ENCODE measurements around the gene RPH3AL.

RPH3AL gene

GRCh38 chr17:357644-358043 lies 5.0 kb upstream of the RPH3AL start:
- DNase-seq: peak in 1 of 42 donors; percentile 10
- intact Hi-C loops (cut with DNase I): no loop called here

DNA sequence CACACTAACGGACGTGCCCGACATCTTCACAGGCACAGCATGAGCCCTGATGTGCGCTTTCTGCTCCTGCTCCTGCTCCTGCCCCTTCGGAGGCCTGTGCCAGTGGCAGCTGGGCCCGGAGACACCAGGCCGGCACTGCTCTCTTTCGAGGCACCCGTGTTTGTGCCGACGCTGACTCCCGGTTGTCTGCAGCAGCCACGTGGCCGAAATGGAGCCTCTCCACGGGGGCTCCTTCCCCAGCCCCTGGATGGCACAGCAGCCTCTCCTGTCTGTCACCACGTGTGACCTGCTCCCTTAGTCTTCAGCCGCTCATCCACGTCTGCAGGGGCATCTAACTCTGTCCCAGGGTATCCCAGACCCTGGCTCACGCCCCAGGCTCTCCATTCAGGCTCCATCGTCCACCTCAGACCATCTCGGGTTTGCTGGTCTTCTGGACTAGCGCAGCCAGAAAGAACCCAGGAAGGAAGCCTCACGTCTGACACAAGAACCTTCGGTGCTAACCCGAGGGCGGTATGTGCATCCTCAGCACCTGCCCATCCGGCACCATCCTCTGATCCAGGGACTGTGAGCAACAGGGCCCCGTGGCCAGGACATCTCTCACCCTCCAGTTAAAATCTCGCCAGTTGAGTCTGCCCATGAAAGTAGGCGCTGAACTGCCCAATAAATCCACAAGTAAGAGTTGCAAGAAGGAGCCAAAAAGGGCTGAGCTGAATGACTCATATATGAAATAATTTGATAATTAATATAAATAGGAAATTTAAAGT lies 4.2 kb upstream of the RPH3AL start:
- peak in 1 of 42 donors; percentile 5 for DNase-seq
- intact Hi-C loops (cut with DNase I): no loop called here

DNA sequence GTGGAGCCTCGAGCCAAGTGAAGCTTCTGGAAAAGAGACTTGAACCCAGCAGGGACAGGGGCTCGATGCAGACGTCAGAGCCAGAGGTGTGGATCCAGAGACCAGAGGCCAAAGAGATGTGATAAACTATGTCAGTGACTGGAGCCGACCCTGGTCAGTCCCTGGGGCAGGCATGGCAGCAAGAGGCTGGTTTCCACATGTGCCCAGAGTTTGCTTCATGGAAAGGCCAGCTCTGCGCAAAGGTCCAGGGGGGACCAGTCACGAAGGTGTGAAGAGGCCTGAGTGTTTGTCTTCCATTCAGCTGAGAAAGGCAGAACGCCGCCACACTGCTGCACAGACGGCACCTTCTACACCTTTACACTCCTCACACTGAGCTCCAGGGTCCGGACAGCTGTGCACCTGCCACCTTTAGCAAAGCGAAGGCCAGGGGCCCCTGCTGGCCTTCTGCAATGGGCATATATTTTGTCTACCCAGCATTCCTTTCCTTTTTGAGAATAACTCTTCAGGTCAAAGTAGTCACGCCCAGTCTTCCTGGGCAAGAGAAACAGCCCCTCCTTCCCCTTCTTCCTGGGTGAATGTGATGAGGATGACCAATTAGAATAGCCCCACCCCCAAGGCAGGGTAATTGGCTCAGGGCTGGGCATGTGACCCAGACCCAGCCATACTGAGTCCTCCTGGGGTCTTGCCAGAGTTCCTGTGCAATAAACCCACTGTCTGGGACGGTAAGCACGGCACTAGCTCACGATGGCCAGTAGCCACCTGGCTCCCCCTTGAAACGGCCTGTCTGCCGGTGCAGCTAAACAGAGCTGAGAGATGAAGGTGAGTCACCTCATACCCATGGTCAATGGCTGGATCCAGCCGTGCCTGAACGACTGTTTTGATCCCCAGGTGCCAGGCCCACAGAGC lies 2.3 kb upstream of the RPH3AL start:
- intact Hi-C loops (cut with DNase I): no loop called here
- DNase-seq: peak in 2 of 42 donors; percentile 5 to 10

DNA sequence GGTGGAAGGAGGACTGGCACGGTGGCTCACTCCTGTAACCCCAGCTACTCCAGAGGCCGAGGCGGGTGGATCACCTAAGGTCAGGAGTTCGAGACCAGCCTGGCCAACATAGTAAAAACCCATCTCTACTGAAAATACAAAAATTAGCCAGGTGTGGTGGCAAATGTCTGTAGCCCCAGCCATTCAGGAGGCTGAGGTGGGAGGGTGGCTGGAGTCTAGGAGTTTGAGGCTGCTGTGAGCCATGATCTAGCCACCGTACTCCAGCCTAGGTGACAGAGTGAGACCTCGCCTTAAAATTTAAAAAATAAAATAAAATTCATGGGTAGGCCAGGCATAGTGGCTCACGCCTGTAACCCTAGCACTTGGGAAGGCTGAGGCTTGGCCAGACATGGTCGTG lies 1.2 kb upstream of the RPH3AL start:
- DNase-seq: peak in 1 of 42 donors; percentile 9
- intact Hi-C loops (cut with DNase I): no loop called here

- DNase-seq: no peak
- intact Hi-C loops (cut with DNase I): no loop called here
Measured at GRCh38 chr17:353213-353837, 718 bp upstream of the RPH3AL start.

DNA sequence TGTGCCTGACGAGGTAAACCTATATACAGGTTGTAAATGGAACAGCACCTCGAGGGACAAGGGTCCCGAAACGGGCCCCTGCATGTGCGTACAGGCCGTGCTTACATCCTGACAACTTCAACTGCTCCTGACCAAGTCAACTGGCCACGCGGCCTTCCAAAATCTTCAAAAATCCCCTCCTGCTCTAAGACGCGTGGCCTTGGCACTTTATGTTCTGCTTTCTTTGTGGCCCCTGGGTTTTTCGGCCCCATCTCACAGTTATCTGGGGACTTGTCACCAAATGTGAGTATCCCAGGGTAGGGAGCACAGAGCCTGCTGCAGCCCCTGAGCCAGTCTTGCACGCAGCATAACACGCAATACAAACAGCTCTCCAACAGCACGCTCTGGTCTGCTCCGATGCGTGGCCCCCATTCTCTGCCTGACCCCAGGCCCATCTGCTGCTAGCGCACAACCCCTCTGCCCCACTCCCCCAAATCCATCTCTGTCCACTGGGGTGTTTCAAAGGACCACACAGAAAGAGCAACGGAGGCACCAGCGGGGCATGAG lies 659 bp downstream of the RPH3AL start:
- intact Hi-C loops (cut with DNase I): no loop called here

GRCh38 chr17:351449-351738 lies 1.2 kb downstream of the RPH3AL start:
- no peak for DNase-seq
- intact Hi-C loops (cut with DNase I): no loop called here

More for the DNA sequence above, 659 bp downstream of the RPH3AL start:
- DNase-seq: peak in 1 of 42 donors; percentile 19

DNA sequence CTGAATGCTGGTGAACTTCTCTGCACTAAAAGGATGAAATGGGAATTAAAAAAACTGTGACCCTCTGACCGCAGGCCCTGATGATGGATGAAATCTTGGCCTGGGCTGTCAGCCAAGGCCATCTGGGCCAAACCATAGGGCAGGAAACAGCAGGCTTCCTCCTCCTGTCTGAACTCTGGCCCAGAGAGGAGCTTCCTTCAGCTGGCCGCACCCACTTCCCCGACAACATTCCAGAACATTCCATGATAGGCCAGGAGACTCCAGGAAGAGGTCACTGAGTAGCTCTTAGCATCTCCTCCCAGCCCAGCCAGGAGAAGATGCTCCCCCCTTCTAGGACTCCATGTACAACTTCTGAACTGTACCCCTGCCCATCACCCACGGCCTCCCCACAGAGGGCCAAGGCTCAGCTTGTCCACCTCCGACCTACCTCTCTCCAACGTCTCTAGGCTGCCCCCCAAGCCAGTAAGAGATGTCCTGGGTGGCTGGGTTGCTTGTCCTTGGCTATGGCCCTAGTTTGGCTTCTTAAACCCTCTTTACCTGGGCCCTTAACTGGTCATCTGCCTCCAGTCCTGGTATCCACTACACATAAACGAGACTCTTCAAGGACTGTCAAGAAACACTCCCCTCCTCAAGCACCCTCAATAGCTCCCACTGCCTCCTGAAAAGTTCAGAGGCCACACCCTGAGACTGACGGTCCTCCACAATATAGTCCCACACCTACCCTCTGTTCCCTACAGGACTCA lies 1.7 kb downstream of the RPH3AL start:
- intact Hi-C loops (cut with DNase I): no loop called here
- DNase-seq: peak in 32 of 42 donors; percentile 22 to 74 (median 50)

GRCh38 chr17:349666-350065 lies 2.9 kb downstream of the RPH3AL start:
- intact Hi-C loops (cut with DNase I): no loop called here
- no peak for DNase-seq

DNA sequence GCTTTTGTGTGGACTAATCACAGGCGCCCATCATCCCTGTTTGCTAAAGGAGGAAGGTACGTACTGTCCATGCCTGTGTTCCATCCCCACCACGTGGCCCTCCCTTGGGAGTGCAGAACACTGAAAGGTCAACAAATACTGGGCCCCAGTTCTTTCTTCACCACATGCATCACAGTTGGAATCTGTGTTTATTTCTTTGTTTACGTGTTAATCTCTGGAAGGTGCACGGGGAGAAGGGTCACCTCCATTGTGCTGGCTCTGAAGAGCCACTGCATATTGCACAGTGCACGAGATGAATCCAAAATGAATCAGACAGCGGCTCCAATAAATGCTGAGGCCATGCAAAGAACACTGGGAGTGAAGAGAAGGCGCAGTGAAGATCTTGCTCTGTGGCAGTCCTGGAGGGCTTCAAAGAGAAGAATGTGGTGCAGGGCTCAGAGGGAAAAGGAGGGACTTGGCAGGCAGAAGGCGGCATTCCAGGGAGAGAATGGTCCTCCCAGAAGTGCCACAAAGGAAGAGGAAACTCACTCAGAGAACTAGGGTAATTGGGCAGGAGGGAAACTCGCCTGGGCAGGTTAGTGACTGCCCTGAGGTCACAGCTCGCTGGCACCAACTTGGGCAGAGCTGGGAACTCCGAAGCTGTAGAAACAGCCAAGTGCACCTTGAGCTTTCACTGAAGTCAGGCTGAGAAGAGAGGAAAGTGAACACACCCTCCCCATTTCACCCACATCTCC lies 3.7 kb downstream of the RPH3AL start:
- DNase-seq: peak in 1 of 42 donors; percentile 12
- intact Hi-C loops (cut with DNase I): no loop called here

DNA sequence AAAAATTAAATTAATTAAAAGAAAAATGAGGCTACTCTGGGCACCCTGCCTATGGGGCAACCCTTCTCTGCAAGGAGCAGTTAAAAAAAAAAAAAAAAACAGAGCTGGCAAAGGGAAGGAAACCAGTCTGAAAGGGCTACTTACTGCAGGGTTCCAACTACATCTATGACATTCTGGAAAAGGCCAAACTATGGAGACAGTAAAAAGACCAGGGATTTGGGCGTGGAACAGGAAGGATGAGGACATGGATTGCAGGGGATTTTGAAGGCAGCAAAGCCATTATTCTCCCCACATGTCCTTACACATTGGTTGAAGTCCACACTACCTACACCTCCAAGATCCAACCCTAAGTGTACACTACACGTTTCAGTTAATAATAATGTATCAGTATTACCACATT lies 4.6 kb downstream of the RPH3AL start:
- DNase-seq: no peak
- intact Hi-C loops (cut with DNase I): no loop called here

DNA sequence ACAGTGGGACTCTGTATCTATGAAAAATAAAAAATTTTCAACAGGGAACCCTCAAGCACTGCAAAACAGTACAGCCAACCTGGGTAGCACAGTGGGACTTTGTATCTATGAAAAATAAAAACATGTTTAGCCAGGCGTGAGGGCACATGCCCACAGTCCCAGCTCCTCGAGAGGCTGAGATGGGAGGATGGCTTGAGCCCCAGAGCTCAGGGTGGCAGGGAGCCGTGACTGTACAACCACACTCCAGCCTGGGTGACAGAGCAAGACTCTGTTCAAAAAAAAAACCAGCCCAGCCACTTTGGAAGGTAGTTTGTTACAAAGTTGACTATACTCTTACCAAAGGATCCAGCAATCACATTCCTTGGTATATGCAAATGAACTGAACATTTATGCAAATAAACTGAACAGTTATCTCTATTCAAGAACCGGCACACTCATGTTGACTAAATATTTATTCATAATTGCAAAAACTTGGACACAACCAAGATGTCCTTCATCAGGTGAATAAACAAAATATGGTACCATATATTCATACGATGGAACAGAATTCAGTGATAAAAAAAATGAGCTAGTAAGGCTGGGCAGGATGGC lies 5.2 kb downstream of the RPH3AL start:
- intact Hi-C loops (cut with DNase I): no loop called here
- peak in 1 of 42 donors; percentile 31 for DNase-seq

DNA sequence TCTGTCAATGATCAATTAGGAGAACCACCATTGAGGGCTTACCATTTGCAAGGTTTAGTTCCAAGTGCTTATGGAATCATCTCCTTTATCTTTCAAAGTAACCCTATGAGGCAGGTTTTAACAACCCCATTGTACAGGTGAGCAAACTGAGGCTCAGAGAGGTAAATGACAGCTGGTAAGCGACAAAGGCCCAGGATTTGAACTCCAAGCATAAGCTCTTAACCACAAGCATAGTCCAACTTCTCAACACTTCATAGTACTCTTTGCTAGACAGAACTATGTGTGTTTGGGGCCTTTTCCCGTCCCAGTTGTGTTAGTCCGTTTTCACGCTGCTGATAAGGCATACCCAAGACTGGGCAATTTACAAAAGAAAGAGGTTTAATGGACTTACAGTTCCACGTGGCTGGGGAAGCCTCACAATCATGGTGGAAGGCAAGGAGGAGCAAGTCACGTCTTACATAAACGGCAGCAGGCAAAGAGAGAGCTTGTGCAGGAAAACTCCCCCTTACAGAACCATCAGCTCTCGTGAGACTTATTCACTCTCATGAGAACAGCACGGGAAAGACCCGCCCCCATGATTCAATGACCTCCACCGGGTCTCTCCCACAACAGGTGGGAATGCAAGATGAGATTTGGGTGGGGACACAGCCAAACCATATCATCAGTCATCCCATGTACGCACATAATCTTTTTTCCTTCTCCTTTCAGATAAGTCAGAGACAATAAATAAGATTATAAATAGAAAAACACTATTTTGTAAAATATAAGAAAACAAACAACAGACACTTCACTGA lies 6.4 kb downstream of the RPH3AL start:
- DNase-seq: no peak
- intact Hi-C loops (cut with DNase I): no loop called here

GRCh38 chr17:345261-345660 lies 7.3 kb downstream of the RPH3AL start:
- intact Hi-C loops (cut with DNase I): no loop called here
- DNase-seq: no peak

- intact Hi-C loops (cut with DNase I): no loop called here
- no peak for DNase-seq
Measured at GRCh38 chr17:343875-344752, 8.5 kb downstream of the RPH3AL start.

DNA sequence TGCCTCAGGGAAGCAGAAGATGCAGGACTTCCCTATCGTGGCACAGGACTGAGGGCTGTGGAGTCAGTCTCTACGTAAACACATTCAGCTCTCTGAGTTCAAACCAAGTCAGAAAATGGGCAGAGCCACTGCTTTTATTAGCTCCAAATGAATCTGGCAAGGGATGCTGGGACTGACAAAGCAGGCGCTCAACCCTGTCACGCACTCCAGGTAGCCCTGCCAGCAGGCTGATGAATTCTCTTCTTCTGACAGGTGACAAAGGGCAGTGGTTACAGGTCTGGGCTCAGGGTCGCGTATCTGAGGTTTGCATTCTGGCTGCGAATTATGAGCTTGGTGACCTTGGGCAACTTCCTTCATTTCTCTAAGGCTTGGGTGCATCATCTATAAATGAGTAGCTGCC lies 9.4 kb downstream of the RPH3AL start:
- DNase-seq: peak in 5 of 42 donors; percentile 1 to 22 (median 8)
- intact Hi-C loops (cut with DNase I): no loop called here
